Measurements from ENCODE around the gene BBX.

- TF ChIP-seq CTCF (conservative IDR thresholded peaks at IDR 0.05 in 1 of 2, IDR thresholded peaks at IDR 0.05 in 1 of 2; ENCODE audit: extremely low read depth in 1 of 2, insufficient read depth in 1 of 2, low read depth in 1 of 2, low read length in 2 of 2), result no peak
- no peak for TF ChIP-seq EZH2 (IDR thresholded peaks at IDR 0.05; ENCODE audit: borderline replicate concordance, low read length)
Observed at GRCh38 chr3:107632576-107632975, 109.8 kb downstream of the BBX start.

Measured in mammary epithelial cell (primary cell).